Nucleus accumbens (tissue), 56 donors: ENCODE data around the gene PARP8.
"Not testable (repeated sequence)": the region's sequence is repeated elsewhere in the genome, so short reads cannot be mapped to it uniquely, and the experiment has no call there.

Experiments
- DNase-seq, 56 donors: peaks; one replicate each; lab custom pipeline; 2025; lab: John Stamatoyannopoulos, UW

PARP8 gene

GRCh38 chr5:50767588-50767987, 101.2 kb downstream of the PARP8 start:
- DNase-seq, result no peak

- no peak for DNase-seq
Measured at GRCh38 chr5:50768634-50769033, 102.2 kb downstream of the PARP8 start.

- no peak for DNase-seq
Measured at GRCh38 chr5:50770441-50770840, 104.0 kb downstream of the PARP8 start.

- DNase-seq, result not testable (repeated sequence)
Measured at GRCh38 chr5:50774446-50775175, 108.2 kb downstream of the PARP8 start.

GRCh38 chr5:50786073-50786472, 119.6 kb downstream of the PARP8 start:
- DNase-seq, result no peak

- DNase-seq, result no peak
Measured at GRCh38 chr5:50791813-50792212, 125.4 kb downstream of the PARP8 start.

GRCh38 chr5:50792843-50793242, 126.4 kb downstream of the PARP8 start:
- no peak for DNase-seq

GRCh38 chr5:50794812-50795211, 128.4 kb downstream of the PARP8 start:
- DNase-seq, result no peak

GRCh38 chr5:50798002-50798401, 131.6 kb downstream of the PARP8 start:
- DNase-seq, result no peak

- DNase-seq, result no peak
Measured at GRCh38 chr5:50799596-50799995, 133.2 kb downstream of the PARP8 start.

GRCh38 chr5:50800410-50800809, 134.0 kb downstream of the PARP8 start:
- no peak for DNase-seq

GRCh38 chr5:50807661-50808060, 141.2 kb downstream of the PARP8 start:
- no peak for DNase-seq

- DNase-seq, result no peak
Measured at GRCh38 chr5:50808406-50808805, 142.0 kb downstream of the PARP8 start.

GRCh38 chr5:50811746-50812145, 145.3 kb downstream of the PARP8 start:
- DNase-seq, result not testable (repeated sequence)

GRCh38 chr5:50813691-50814090, 147.3 kb downstream of the PARP8 start:
- no peak for DNase-seq

GRCh38 chr5:50814556-50814955, 148.1 kb downstream of the PARP8 start:
- DNase-seq, result no peak

- no peak for DNase-seq
Measured at GRCh38 chr5:50822046-50822445, 155.6 kb downstream of the PARP8 start.

GRCh38 chr5:50822761-50823160, 156.3 kb downstream of the PARP8 start:
- no peak for DNase-seq

- DNase-seq, result no peak
Measured at GRCh38 chr5:50823568-50823967, 157.1 kb downstream of the PARP8 start.

GRCh38 chr5:50824109-50824508, 157.7 kb downstream of the PARP8 start:
- DNase-seq, result no peak

GRCh38 chr5:50827516-50828247, 161.2 kb downstream of the PARP8 start:
- DNase-seq, result no peak

- DNase-seq, result no peak
Measured at GRCh38 chr5:50829023-50829422, 162.6 kb downstream of the PARP8 start.
